Measurements from ENCODE around the gene SHH. TPM values are rescaled to one million over a fixed set of nuclear protein-coding genes. Genes with fewer than 3 reads are reported as not detected.

Gene SHH
- total RNA-seq, 1 experiment from 2014 or later: 22.9 TPM

DNA sequence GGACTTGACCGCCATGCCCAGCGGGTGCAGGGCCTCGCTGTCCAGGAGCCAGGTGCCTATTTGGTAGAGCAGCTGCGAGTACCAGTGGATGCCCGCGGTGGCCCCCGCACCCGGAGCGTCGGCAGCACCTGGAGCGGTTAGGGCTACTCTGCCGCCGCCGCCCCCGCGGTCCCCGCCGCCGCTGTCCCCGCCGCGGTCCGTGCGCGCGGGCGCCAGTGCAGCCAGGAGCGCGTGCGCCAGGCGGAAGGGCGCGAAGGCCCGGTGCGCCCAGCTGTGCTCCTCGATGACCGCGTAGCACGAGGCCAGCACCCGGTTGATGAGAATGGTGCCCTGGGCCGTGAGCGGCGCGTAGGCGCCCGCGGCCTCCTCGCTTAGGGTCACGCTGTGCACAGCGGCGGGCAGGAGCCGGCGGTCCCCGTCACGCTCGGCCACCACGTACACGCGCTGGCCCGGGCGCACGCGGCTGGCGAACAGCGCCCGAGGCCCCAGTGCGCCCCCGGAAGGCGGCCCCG is 9.3 kb downstream of the SHH start:
- intact Hi-C loops (cut with micrococcal nuclease; ENCODE audit: unreplicated experiment) (no loop called here), in situ Hi-C loops (cut with HindIII; ENCODE audit: low pct_unique_long_range_greater_than_20kb, low sequenced_read_pairs) (no loop called here)
- no peaks in the 10 kb centered on the region for H3K9me3 ChIP-seq (ENCODE audit: control insufficient read depth, insufficient read depth, low read depth, low read length)
- ATAC-seq (no peak), DNase-seq (ENCODE audit: low read depth, low spot score) (no peak)
- POLR2A ChIA-PET: no interaction called here
- H3K36me3 ChIP-seq (ENCODE audit: control insufficient read depth, insufficient read depth, low read length): no peaks in the 10 kb centered on the region
- no peaks in the 10 kb centered on the region for H3K27me3 ChIP-seq (ENCODE audit: control insufficient read depth, insufficient read depth, low read length)
- H3K4me3 ChIP-seq (ENCODE audit: low read depth in 2 of 2, low read length in 2 of 2): no peak overlapping the region
- CTCF ChIA-PET: no interaction called here
- no TSS peak for BruUV-seq (replicated peaks)
- H3K27ac ChIP-seq (ENCODE audit: low read length): no peak overlapping the region
- H3K4me1 ChIP-seq (ENCODE audit: control insufficient read depth, insufficient read depth, low read length): peaks cover 10% of the 10 kb centered on the region
- TF ChIP-seq POLR2AphosphoS5 (IDR thresholded peaks at IDR 0.05; ENCODE audit: low read depth, low read length) (no peak), TCF7L2 (IDR thresholded peaks at IDR 0.05; ENCODE audit: low read depth, low read length) (no peak), SIN3A (IDR thresholded peaks at IDR 0.05; ENCODE audit: borderline replicate concordance, insufficient read depth, low read depth, low read length) (no peak)
- TF ChIP-seq, protein P1, sequence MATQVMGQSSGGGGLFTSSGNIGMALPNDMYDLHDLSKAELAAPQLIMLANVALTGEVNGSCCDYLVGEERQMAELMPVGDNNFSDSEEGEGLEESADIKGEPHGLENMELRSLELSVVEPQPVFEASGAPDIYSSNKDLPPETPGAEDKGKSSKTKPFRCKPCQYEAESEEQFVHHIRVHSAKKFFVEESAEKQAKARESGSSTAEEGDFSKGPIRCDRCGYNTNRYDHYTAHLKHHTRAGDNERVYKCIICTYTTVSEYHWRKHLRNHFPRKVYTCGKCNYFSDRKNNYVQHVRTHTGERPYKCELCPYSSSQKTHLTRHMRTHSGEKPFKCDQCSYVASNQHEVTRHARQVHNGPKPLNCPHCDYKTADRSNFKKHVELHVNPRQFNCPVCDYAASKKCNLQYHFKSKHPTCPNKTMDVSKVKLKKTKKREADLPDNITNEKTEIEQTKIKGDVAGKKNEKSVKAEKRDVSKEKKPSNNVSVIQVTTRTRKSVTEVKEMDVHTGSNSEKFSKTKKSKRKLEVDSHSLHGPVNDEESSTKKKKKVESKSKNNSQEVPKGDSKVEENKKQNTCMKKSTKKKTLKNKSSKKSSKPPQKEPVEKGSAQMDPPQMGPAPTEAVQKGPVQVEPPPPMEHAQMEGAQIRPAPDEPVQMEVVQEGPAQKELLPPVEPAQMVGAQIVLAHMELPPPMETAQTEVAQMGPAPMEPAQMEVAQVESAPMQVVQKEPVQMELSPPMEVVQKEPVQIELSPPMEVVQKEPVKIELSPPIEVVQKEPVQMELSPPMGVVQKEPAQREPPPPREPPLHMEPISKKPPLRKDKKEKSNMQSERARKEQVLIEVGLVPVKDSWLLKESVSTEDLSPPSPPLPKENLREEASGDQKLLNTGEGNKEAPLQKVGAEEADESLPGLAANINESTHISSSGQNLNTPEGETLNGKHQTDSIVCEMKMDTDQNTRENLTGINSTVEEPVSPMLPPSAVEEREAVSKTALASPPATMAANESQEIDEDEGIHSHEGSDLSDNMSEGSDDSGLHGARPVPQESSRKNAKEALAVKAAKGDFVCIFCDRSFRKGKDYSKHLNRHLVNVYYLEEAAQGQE (IDR thresholded peaks at IDR 0.05; ENCODE audit: insufficient read depth in 1 of 2, low read depth in 2 of 2, low read length in 1 of 2): no peak
- TF ChIP-seq, protein P2, sequence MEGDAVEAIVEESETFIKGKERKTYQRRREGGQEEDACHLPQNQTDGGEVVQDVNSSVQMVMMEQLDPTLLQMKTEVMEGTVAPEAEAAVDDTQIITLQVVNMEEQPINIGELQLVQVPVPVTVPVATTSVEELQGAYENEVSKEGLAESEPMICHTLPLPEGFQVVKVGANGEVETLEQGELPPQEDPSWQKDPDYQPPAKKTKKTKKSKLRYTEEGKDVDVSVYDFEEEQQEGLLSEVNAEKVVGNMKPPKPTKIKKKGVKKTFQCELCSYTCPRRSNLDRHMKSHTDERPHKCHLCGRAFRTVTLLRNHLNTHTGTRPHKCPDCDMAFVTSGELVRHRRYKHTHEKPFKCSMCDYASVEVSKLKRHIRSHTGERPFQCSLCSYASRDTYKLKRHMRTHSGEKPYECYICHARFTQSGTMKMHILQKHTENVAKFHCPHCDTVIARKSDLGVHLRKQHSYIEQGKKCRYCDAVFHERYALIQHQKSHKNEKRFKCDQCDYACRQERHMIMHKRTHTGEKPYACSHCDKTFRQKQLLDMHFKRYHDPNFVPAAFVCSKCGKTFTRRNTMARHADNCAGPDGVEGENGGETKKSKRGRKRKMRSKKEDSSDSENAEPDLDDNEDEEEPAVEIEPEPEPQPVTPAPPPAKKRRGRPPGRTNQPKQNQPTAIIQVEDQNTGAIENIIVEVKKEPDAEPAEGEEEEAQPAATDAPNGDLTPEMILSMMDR (IDR thresholded peaks at IDR 0.05): no peak

DNA sequence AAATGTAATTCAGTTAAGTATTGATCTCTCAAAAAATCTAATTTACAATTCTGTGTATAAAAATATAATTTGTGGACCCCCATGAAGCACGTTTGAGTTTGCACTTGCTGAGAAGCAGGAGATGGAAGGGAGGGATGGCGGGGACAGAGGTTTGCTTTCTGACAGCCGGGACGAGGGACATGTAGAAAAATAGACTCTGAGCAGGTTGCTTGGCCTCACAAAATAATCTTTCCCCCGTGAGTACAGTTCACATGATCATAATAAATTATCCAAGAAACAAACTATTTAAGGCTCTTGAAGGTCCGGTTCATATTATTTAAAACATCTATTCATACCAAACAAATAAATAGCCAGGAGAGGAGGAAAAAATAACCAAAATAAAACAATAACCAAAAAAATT is 10.0 kb downstream of the SHH start:
- no TSS peak for BruUV-seq (replicated peaks)

More for the DNA sequence above, 10.0 kb downstream of the SHH start:
- Histone ChIP-seq H3K36me3 (ENCODE audit: control insufficient read depth, insufficient read depth, low read length) (no peaks in the 10 kb centered on the region), H3K27me3 (ENCODE audit: control insufficient read depth, insufficient read depth, low read length) (no peaks in the 10 kb centered on the region), H3K9me3 (ENCODE audit: control insufficient read depth, insufficient read depth, low read depth, low read length) (no peaks in the 10 kb centered on the region), H3K4me3 (ENCODE audit: low read depth in 2 of 2, low read length in 2 of 2) (no peak overlapping the region), H3K27ac (ENCODE audit: low read length) (no peak overlapping the region), H3K4me1 (ENCODE audit: control insufficient read depth, insufficient read depth, low read length) (peaks cover 6% of the 10 kb centered on the region)
- in situ Hi-C loops (cut with HindIII; ENCODE audit: low pct_unique_long_range_greater_than_20kb, low sequenced_read_pairs) (no loop called here), intact Hi-C loops (cut with micrococcal nuclease; ENCODE audit: unreplicated experiment) (no loop called here)
- ATAC-seq (no peak), DNase-seq (ENCODE audit: low read depth, low spot score) (no peak)
- CTCF ChIA-PET: no interaction called here
- POLR2A ChIA-PET: no interaction called here
- TF ChIP-seq, protein P2 (IDR thresholded peaks at IDR 0.05): no peak
- no peak for TF ChIP-seq SIN3A (IDR thresholded peaks at IDR 0.05; ENCODE audit: borderline replicate concordance, insufficient read depth, low read depth, low read length)
- no peak for TF ChIP-seq POLR2AphosphoS5 (IDR thresholded peaks at IDR 0.05; ENCODE audit: low read depth, low read length)
- no peak for TF ChIP-seq TCF7L2 (IDR thresholded peaks at IDR 0.05; ENCODE audit: low read depth, low read length)
- TF ChIP-seq, protein P1 (IDR thresholded peaks at IDR 0.05; ENCODE audit: insufficient read depth in 1 of 2, low read depth in 2 of 2, low read length in 1 of 2): no peak

Data from Panc1 (cell line).